Liver (tissue), 9 donors: ENCODE measurements around the gene MOB3B. TPM values are rescaled to one million over a fixed set of nuclear protein-coding genes. Genes with fewer than 3 reads are reported as not detected.

Experiments used
- DNase-seq: peaks from one replicate; pipeline ENCODE4 v3.0.0-alpha.2; 2017; ENCODE audit warnings: low spot score
- H3K27ac ChIP-seq, 2 donors: one replicate each; pipeline ENCODE4 v1.7.0; 2013; ENCODE audit warnings: inconsistent platforms in 2 of 2, low read length in 2 of 2, control low read depth in 1 of 2, low read depth in 1 of 2, mild to moderate bottlenecking in 1 of 2
- H3K27me3 ChIP-seq, 4 donors: one replicate each; pipeline versions ENCODE4 v1.6.1 to v1.7.0; 2013; ENCODE audit warnings: low read length in 3 of 4, inconsistent platforms in 1 of 4, mild to moderate bottlenecking in 1 of 4, moderate library complexity in 1 of 4; ENCODE audit not compliant: control insufficient read depth in 4 of 4, insufficient read depth in 4 of 4
- H3K36me3 ChIP-seq, 4 donors: one replicate each; pipeline versions ENCODE4 v1.6.1 to v1.7.0; 2013; ENCODE audit warnings: low read length in 3 of 4, mild to moderate bottlenecking in 3 of 4, low read depth in 1 of 4, moderate library complexity in 1 of 4; ENCODE audit not compliant: control insufficient read depth in 4 of 4, insufficient read depth in 3 of 4
- H3K4me1 ChIP-seq, 4 donors: one replicate each; pipeline versions ENCODE4 v1.6.1 to v1.7.0; 2013; ENCODE audit warnings: low read length in 3 of 4, mild to moderate bottlenecking in 3 of 4, moderate library complexity in 1 of 4; ENCODE audit not compliant: control insufficient read depth in 4 of 4, insufficient read depth in 4 of 4
- H3K4me3 ChIP-seq, 3 donors: one replicate each; pipeline versions ENCODE4 v1.6.1 to v1.7.0; 2013; ENCODE audit warnings: low read length in 3 of 3, control low read depth in 1 of 3, low read depth in 1 of 3, mild to moderate bottlenecking in 1 of 3
- H3K9ac ChIP-seq, 2 donors: one replicate each; pipeline ENCODE4 v1.7.0; 2013; ENCODE audit warnings: low read length in 2 of 2, mild to moderate bottlenecking in 2 of 2, moderate library complexity in 2 of 2, control low read depth in 1 of 2, low read depth in 1 of 2
- H3K9me3 ChIP-seq, 4 donors: one replicate each; pipeline versions ENCODE4 v1.6.1 to v1.7.0; 2013; ENCODE audit warnings: low read length in 3 of 4; ENCODE audit not compliant: control insufficient read depth in 4 of 4
- EGR1 ChIP-seq, 2 donors: IDR thresholded peaks; 2 replicates each; pipeline ENCODE4 v1.6.1; 2016 to 2018; ENCODE audit warnings: antibody characterized with exemption in 2 of 2, low read depth in 2 of 2
- FOXA1 ChIP-seq: IDR thresholded peaks from 2 replicates; pipeline ENCODE4 v1.6.1; 2016; ENCODE audit warnings: antibody characterized with exemption
- FOXA2 ChIP-seq: IDR thresholded peaks from 2 replicates; pipeline ENCODE4 v1.6.1; 2016; ENCODE audit warnings: antibody characterized with exemption
- GABPA ChIP-seq, 2 donors: IDR thresholded peaks in 1 of 2; conservative IDR thresholded peaks in 1 of 2; 2 replicates each; pipeline ENCODE4 v1.6.1; 2016; ENCODE audit warnings: antibody characterized with exemption in 2 of 2, mild to moderate bottlenecking in 1 of 2, moderate library complexity in 1 of 2
- HNF4A ChIP-seq, 2 donors: conservative IDR thresholded peaks; 2 replicates each; pipeline ENCODE4 v1.6.1; 2016; ENCODE audit warnings: antibody characterized with exemption in 2 of 2, mild to moderate bottlenecking in 2 of 2
- HNF4G ChIP-seq: IDR thresholded peaks from 2 replicates; pipeline ENCODE4 v1.6.1; 2016; ENCODE audit warnings: antibody characterized with exemption
- JUND ChIP-seq, 2 donors: IDR thresholded peaks; 2 replicates each; pipeline ENCODE4 v1.6.1; 2016; ENCODE audit warnings: antibody characterized with exemption in 2 of 2
- NR2F2 ChIP-seq: IDR thresholded peaks from 2 replicates; pipeline ENCODE4 v1.6.1; 2016; ENCODE audit warnings: antibody characterized with exemption
- RAD21 ChIP-seq, 2 donors: IDR thresholded peaks; 2 replicates each; pipeline ENCODE4 v1.6.1; 2016; ENCODE audit warnings: antibody characterized with exemption in 2 of 2, mild to moderate bottlenecking in 2 of 2
- RXRA ChIP-seq, 2 donors: IDR thresholded peaks; 2 replicates each; pipeline ENCODE4 v1.6.1; 2017 to 2018; ENCODE audit warnings: antibody characterized with exemption in 2 of 2, mild to moderate bottlenecking in 1 of 2
- SP1 ChIP-seq: IDR thresholded peaks from 2 replicates; pipeline ENCODE4 v1.6.1; 2018; ENCODE audit warnings: antibody characterized with exemption, mild to moderate bottlenecking
- TAF1 ChIP-seq: conservative IDR thresholded peaks from 2 replicates; pipeline ENCODE4 v1.6.1; 2016; ENCODE audit warnings: antibody characterized with exemption, mild to moderate bottlenecking
- YY1 ChIP-seq: IDR thresholded peaks from 2 replicates; pipeline ENCODE4 v1.6.1; 2016; ENCODE audit warnings: antibody characterized with exemption, mild to moderate bottlenecking
- WGBS: extraction: QIAGEN DNeasy Blood & Tissue Kit; methylation state at CpG from one replicate; pipeline ENCODE4 v1.1.7; 2013; 5-methylcytosine and 5-hydroxymethylcytosine counted together
- polyA plus RNA-seq, 2 donors: library from polyadenylated mRNA; stranded (reverse) in 1 of 2; unstranded in 1 of 2; fragments of 200-250 nt in 1 of 2; fragments of >200 nt in 1 of 2; fragmentation: Nextera tagmentation in 1 of 2; extraction: Ambion mirVana in 1 of 2; gene quantifications; one replicate each; pipeline versions ENCODE4 v1.2.1 to v1.2.3, GENCODE V29; 2013 to 2015
- total RNA-seq, 2 donors: library from RNA; depleted of rRNA; stranded (reverse); fragments of >200 nt; gene quantifications; one replicate each; pipeline ENCODE4 v1.2.3, GENCODE V29; 2014
- TF ChIP-seq, protein P1 (sequence below): IDR thresholded peaks from 2 replicates; pipeline ENCODE4 v1.6.1; 2016; ENCODE audit warnings: antibody characterized with exemption
- TF ChIP-seq, protein P2 (sequence below): IDR thresholded peaks from 2 replicates; pipeline ENCODE4 v1.6.1; 2016; ENCODE audit warnings: antibody characterized with exemption
- TF ChIP-seq, protein P3 (sequence below): IDR thresholded peaks from 2 replicates; pipeline ENCODE4 v1.6.1; 2016; ENCODE audit warnings: antibody characterized with exemption, mild to moderate bottlenecking
- TF ChIP-seq, protein P4 (sequence below): IDR thresholded peaks from 2 replicates; pipeline ENCODE4 v1.6.1; 2016; ENCODE audit warnings: antibody characterized with exemption
- TF ChIP-seq, protein P5 (sequence below): fragments of 150-350 bp; IDR thresholded peaks from 2 replicates; pipeline ENCODE4 v1.5.1; 2017; ENCODE audit warnings: improper control_type of control experiment, low read depth, low read length; ENCODE audit not compliant: missing input control
- donor health status: healthy.
- donor health status: healthy.
- donor health status: healthy.
- donor health status: healthy.
- donor health status: healthy.

MOB3B gene
- total and polyA plus RNA-seq, 4 donors = 0.36 to 1.1 (median 0.76) TPM

DNA sequence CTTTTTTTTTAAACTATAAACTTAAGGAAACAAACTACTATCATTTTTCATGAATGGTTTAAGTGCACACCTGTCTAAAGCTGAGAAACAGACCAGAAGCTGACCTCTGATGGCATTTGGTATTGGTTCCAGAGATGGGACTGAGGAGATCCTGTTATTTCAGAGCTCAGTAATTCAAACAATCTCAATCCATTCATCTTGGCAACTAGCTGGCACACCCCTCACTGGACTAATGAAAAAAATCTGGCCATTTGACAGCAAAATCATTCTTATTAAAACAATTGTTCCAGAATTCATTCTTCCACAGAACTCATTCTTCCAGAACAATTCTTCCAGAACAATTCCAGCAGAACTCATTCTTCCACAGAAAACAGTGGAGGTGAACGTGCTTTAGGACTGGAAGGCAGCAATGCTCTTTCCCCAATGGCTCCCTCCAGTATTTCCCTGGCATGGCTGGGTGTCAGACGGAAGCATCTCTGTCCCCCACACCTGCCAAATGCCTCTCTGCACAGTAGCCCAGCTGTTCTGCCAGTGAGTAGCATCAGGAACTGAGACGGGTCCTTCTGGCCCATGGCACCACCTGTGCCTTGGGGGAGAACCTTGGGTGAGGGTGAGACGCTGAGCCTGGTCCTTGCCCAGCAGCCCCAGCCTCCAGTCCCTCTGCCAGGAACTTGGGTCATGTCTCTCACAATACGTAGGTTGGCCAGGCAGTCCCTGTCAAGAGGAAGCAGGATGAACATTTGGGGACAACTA lies 145.2 kb downstream of the MOB3B start:
- no peak overlapping the region for H3K27ac ChIP-seq
- H3K27me3 ChIP-seq = no peaks in the 10 kb centered on the region
- H3K4me1 ChIP-seq = peaks cover 12 to 43% (median 35%) of the 10 kb centered on the region in 4 donors
- no peaks in the 10 kb centered on the region for H3K36me3 ChIP-seq
- DNase-seq = no peak
- WGBS = 90% methylated on average over 5 of the region's 5 CpGs
- TF ChIP-seq, protein P1, sequence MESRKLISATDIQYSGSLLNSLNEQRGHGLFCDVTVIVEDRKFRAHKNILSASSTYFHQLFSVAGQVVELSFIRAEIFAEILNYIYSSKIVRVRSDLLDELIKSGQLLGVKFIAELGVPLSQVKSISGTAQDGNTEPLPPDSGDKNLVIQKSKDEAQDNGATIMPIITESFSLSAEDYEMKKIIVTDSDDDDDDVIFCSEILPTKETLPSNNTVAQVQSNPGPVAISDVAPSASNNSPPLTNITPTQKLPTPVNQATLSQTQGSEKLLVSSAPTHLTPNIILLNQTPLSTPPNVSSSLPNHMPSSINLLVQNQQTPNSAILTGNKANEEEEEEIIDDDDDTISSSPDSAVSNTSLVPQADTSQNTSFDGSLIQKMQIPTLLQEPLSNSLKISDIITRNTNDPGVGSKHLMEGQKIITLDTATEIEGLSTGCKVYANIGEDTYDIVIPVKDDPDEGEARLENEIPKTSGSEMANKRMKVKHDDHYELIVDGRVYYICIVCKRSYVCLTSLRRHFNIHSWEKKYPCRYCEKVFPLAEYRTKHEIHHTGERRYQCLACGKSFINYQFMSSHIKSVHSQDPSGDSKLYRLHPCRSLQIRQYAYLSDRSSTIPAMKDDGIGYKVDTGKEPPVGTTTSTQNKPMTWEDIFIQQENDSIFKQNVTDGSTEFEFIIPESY = no peak
- no peak overlapping the region for H3K4me3 ChIP-seq
- no peaks in the 10 kb centered on the region for H3K9me3 ChIP-seq
- no peak overlapping the region for H3K9ac ChIP-seq

DNA sequence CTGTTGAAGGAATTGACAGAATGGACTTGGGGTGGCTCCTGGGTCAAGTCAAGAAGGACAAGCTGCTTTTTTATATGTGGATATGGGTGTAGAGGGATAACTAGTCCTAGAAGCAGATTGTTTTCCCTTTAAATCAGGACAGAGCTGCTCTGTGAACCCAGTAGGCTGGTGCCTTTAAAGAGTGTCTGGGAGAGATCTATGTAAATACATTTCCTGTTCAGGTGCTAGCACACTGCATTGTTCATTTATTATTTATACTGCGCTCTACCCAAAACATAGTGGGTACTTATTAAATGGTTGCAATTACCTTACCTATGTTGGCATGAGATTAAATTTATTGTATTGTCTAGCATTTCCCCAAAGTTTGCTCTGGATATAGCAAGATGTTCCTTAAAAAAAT lies 146.1 kb downstream of the MOB3B start:
- Histone ChIP-seq H3K27ac (no peak overlapping the region), H3K4me3 (no peak overlapping the region), H3K36me3 (no peaks in the 10 kb centered on the region), H3K27me3 (no peaks in the 10 kb centered on the region), H3K9ac (no peak overlapping the region), H3K4me1 (peaks cover 13 to 52% (median 43%) of the 10 kb centered on the region in 4 donors), H3K9me3 (no peaks in the 10 kb centered on the region)
- TF ChIP-seq HNF4A (conservative IDR thresholded peaks at IDR 0.05) (no peak), SP1 (no peak), RAD21 (IDR thresholded peaks at IDR 0.05) (no peak), FOXA1 (no peak), HNF4G (no peak), EGR1 (IDR thresholded peaks at IDR 0.05; ENCODE audit: low read depth in 2 of 2) (no peak), GABPA (IDR thresholded peaks at IDR 0.05 in 1 of 2, conservative IDR thresholded peaks at IDR 0.05 in 1 of 2) (no peak), RXRA (IDR thresholded peaks at IDR 0.05) (no peak), TAF1 (no peak), JUND (IDR thresholded peaks at IDR 0.05) (no peak), YY1 (no peak), NR2F2 (no peak), FOXA2 (no peak)
- TF ChIP-seq, protein P2, sequence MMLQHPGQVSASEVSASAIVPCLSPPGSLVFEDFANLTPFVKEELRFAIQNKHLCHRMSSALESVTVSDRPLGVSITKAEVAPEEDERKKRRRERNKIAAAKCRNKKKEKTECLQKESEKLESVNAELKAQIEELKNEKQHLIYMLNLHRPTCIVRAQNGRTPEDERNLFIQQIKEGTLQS = no peak
- TF ChIP-seq, protein P1 = no peak
- TF ChIP-seq, protein P3, sequence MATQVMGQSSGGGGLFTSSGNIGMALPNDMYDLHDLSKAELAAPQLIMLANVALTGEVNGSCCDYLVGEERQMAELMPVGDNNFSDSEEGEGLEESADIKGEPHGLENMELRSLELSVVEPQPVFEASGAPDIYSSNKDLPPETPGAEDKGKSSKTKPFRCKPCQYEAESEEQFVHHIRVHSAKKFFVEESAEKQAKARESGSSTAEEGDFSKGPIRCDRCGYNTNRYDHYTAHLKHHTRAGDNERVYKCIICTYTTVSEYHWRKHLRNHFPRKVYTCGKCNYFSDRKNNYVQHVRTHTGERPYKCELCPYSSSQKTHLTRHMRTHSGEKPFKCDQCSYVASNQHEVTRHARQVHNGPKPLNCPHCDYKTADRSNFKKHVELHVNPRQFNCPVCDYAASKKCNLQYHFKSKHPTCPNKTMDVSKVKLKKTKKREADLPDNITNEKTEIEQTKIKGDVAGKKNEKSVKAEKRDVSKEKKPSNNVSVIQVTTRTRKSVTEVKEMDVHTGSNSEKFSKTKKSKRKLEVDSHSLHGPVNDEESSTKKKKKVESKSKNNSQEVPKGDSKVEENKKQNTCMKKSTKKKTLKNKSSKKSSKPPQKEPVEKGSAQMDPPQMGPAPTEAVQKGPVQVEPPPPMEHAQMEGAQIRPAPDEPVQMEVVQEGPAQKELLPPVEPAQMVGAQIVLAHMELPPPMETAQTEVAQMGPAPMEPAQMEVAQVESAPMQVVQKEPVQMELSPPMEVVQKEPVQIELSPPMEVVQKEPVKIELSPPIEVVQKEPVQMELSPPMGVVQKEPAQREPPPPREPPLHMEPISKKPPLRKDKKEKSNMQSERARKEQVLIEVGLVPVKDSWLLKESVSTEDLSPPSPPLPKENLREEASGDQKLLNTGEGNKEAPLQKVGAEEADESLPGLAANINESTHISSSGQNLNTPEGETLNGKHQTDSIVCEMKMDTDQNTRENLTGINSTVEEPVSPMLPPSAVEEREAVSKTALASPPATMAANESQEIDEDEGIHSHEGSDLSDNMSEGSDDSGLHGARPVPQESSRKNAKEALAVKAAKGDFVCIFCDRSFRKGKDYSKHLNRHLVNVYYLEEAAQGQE = no peak
- TF ChIP-seq, protein P4, sequence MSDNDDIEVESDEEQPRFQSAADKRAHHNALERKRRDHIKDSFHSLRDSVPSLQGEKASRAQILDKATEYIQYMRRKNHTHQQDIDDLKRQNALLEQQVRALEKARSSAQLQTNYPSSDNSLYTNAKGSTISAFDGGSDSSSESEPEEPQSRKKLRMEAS = no peak
- TF ChIP-seq, protein P5, sequence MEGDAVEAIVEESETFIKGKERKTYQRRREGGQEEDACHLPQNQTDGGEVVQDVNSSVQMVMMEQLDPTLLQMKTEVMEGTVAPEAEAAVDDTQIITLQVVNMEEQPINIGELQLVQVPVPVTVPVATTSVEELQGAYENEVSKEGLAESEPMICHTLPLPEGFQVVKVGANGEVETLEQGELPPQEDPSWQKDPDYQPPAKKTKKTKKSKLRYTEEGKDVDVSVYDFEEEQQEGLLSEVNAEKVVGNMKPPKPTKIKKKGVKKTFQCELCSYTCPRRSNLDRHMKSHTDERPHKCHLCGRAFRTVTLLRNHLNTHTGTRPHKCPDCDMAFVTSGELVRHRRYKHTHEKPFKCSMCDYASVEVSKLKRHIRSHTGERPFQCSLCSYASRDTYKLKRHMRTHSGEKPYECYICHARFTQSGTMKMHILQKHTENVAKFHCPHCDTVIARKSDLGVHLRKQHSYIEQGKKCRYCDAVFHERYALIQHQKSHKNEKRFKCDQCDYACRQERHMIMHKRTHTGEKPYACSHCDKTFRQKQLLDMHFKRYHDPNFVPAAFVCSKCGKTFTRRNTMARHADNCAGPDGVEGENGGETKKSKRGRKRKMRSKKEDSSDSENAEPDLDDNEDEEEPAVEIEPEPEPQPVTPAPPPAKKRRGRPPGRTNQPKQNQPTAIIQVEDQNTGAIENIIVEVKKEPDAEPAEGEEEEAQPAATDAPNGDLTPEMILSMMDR = no peak
- DNase-seq = no peak
- 87% methylated on average over 1 of the region's 1 CpG for WGBS
